ENCODE measurements around the gene APBA2. TPM values are rescaled to one million over a fixed set of nuclear protein-coding genes. Genes with fewer than 3 reads are reported as not detected.
A peak's percentile ranks its signal among the peaks of the same experiment; 100 is the strongest.

Gene APBA2
- total RNA-seq, 1 experiment from 2014 or later, result not detected

DNA sequence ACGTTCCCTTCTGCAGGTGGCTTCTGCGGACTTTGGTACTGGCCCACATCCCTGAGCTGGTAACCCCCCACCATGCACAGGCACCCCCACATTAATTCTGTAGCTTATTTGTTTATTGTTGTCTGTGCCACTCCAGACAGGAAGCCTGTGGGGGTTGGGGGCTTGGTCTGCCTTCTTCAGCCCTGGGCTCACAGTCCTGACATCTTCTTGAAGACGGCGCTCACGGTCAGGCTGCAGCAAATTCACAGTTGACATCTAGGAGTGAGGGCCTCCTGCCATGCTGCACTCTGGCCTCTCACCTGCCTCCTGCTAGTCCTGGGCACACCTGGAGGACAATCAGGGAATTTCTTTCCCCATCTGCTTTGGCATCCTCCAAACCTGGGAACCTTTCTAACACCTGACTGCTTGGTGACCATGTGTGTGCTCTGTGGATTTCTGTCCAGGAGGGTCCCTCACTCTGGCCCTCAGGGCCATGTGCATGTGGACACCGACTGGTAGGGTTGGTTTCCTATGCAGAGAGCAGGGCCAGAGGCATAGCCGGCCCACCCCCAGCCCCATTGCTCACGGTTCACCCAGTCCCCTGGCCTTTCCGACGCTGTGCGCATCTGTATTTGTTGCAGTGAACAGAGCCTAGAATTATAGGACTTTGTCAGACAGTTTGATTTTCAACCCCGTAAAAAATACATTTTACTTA is 68.8 kb downstream of the APBA2 start:
- no peak overlapping the region for H3K4me2 ChIP-seq (ENCODE audit: low read depth, low read length, poor library complexity, severe bottlenecking)
- H3K27ac ChIP-seq (ENCODE audit: low read length), result no peak overlapping the region
- H2AFZ ChIP-seq (ENCODE audit: low read length), result no peak overlapping the region
- no peaks in the 10 kb centered on the region for H3K27me3 ChIP-seq (ENCODE audit: low read length)
- H3K9me2 ChIP-seq (replicated peaks; ENCODE audit: insufficient read depth, low read length), result no peaks in the 10 kb centered on the region
- no peaks in the 10 kb centered on the region for H3K36me3 ChIP-seq (ENCODE audit: insufficient read depth, low read length)
- H3K4me3 ChIP-seq (ENCODE audit: low read length), result no peak overlapping the region
- no peak for DNase-seq
- H3K4me1 ChIP-seq (ENCODE audit: low read length), result peaks cover 3% of the 10 kb centered on the region; the same call in 1 of the 2 replicates
- H3K79me2 ChIP-seq (ENCODE audit: low read length), result no peaks in the 10 kb centered on the region
- H3K9me3 ChIP-seq (ENCODE audit: low read length), result no peaks in the 10 kb centered on the region
- H3K9ac ChIP-seq (ENCODE audit: low read length), result no peak overlapping the region
- no peaks in the 10 kb centered on the region for H4K20me1 ChIP-seq (ENCODE audit: insufficient read depth, low read depth, low read length)

DNA sequence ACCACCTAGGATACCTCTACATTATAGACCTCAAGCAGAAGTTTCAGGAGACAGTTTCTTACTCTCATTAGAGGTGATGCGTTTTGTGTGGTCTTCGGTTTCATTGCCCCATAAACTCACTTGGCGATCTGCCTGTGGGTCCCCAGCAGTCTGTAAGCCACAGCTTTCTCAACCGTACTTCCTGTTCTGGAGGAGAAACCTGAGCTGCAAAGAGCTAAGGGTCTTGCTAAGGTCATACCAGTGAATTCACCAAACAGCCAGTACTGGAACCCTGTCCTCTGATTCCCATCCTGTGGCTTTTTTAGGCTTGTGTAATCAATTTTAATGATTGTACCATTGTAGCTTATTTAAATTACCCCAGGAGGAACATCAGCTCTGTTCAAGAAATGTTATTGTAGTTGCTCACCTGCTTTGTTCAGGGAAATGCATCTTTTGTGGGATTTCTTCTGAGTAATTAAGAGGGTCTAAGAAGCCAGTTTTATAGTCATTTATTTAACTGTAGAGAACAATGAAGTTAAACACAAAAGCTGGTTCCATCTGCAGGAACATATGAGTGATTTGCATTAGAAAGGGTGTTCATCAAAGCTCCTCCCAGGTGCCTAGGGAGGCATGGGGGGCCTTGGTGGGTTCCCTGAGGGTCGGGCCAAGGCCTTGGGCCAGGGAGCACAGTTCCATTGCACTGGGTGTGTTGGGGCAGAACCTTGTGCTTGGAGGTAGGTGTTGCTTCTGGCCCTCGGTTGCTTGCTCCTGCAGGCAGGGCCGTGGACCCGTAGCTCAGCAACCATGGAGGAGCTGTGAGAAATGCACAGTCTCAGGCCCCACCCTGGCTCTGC is 69.6 kb downstream of the APBA2 start:
- Histone ChIP-seq H3K4me2 (ENCODE audit: low read depth, low read length, poor library complexity, severe bottlenecking) (no peak overlapping the region), H3K9me3 (ENCODE audit: low read length) (no peaks in the 10 kb centered on the region), H3K9me2 (replicated peaks; ENCODE audit: insufficient read depth, low read length) (no peaks in the 10 kb centered on the region), H3K27ac (ENCODE audit: low read length) (no peak overlapping the region), H3K36me3 (ENCODE audit: insufficient read depth, low read length) (no peaks in the 10 kb centered on the region), H2AFZ (ENCODE audit: low read length) (no peak overlapping the region), H3K27me3 (ENCODE audit: low read length) (no peaks in the 10 kb centered on the region), H3K79me2 (ENCODE audit: low read length) (no peaks in the 10 kb centered on the region), H3K4me1 (ENCODE audit: low read length) (peaks cover 3% of the 10 kb centered on the region; the same call in 1 of the 2 replicates), H3K9ac (ENCODE audit: low read length) (no peak overlapping the region), H3K4me3 (ENCODE audit: low read length) (no peak overlapping the region), H4K20me1 (ENCODE audit: insufficient read depth, low read depth, low read length) (no peaks in the 10 kb centered on the region)
- peak; percentile 42 for DNase-seq

DNA sequence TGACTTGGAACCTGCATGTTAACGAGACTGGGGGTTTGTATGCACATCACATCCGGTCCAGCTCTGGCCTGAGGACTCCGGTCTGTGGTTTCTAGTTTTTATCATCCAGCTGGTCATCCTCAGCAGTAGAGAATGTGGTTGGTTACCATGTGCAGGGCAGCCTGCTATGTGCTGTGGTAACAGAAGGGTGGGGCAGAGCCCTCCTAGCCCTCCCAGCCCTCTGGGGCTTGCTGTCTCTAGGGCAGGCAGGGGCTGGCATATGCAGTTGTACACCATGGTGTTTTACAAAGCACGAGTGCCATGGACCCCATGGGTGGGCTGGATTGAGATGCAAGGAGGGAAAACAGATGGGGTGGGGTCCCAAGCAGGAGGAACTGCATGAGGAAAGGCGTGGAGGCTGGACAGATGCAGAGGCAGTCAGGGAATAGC is 70.2 kb downstream of the APBA2 start:
- no peaks in the 10 kb centered on the region for H4K20me1 ChIP-seq (ENCODE audit: insufficient read depth, low read depth, low read length)
- H3K27me3 ChIP-seq (ENCODE audit: low read length), result no peaks in the 10 kb centered on the region
- H3K9me2 ChIP-seq (replicated peaks; ENCODE audit: insufficient read depth, low read length), result no peaks in the 10 kb centered on the region
- no peak overlapping the region for H3K27ac ChIP-seq (ENCODE audit: low read length)
- no peak overlapping the region for H3K9ac ChIP-seq (ENCODE audit: low read length)
- no peaks in the 10 kb centered on the region for H3K36me3 ChIP-seq (ENCODE audit: insufficient read depth, low read length)
- H2AFZ ChIP-seq (ENCODE audit: low read length), result no peak overlapping the region
- no peaks in the 10 kb centered on the region for H3K79me2 ChIP-seq (ENCODE audit: low read length)
- peaks cover 3% of the 10 kb centered on the region; the same call in 1 of the 2 replicates for H3K4me1 ChIP-seq (ENCODE audit: low read length)
- no peak overlapping the region for H3K4me2 ChIP-seq (ENCODE audit: low read depth, low read length, poor library complexity, severe bottlenecking)
- no peak for DNase-seq
- H3K9me3 ChIP-seq (ENCODE audit: low read length), result no peaks in the 10 kb centered on the region
- H3K4me3 ChIP-seq (ENCODE audit: low read length), result no peak overlapping the region

DNA sequence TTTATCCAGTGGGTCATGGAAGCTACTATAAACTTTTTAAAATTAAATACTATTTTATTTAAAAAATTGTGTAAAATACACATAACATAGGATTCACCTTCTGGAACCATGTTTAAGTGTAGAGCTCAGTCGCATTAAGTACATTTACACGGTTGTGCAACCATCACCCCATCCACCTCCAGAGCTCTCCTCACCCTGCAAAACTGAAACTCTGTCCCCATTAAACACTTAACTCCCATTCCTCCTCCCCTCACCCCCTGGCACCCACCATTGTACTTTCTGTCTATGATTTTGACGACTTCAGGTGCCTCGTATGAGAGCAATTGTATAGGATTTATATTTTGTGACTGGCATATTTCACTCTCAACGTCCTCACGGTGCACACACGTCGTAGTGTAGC is 70.7 kb downstream of the APBA2 start:
- peaks cover 3% of the 10 kb centered on the region; the same call in 1 of the 2 replicates for H3K4me1 ChIP-seq (ENCODE audit: low read length)
- no peak overlapping the region for H3K9ac ChIP-seq (ENCODE audit: low read length)
- no peaks in the 10 kb centered on the region for H3K79me2 ChIP-seq (ENCODE audit: low read length)
- no peaks in the 10 kb centered on the region for H3K27me3 ChIP-seq (ENCODE audit: low read length)
- no peaks in the 10 kb centered on the region for H4K20me1 ChIP-seq (ENCODE audit: insufficient read depth, low read depth, low read length)
- H3K9me3 ChIP-seq (ENCODE audit: low read length), result no peaks in the 10 kb centered on the region
- H3K4me3 ChIP-seq (ENCODE audit: low read length), result no peak overlapping the region
- H2AFZ ChIP-seq (ENCODE audit: low read length), result no peak overlapping the region
- no peak for DNase-seq
- H3K4me2 ChIP-seq (ENCODE audit: low read depth, low read length, poor library complexity, severe bottlenecking), result no peak overlapping the region
- no peaks in the 10 kb centered on the region for H3K36me3 ChIP-seq (ENCODE audit: insufficient read depth, low read length)
- H3K27ac ChIP-seq (ENCODE audit: low read length), result no peak overlapping the region
- H3K9me2 ChIP-seq (replicated peaks; ENCODE audit: insufficient read depth, low read length), result no peaks in the 10 kb centered on the region

DNA sequence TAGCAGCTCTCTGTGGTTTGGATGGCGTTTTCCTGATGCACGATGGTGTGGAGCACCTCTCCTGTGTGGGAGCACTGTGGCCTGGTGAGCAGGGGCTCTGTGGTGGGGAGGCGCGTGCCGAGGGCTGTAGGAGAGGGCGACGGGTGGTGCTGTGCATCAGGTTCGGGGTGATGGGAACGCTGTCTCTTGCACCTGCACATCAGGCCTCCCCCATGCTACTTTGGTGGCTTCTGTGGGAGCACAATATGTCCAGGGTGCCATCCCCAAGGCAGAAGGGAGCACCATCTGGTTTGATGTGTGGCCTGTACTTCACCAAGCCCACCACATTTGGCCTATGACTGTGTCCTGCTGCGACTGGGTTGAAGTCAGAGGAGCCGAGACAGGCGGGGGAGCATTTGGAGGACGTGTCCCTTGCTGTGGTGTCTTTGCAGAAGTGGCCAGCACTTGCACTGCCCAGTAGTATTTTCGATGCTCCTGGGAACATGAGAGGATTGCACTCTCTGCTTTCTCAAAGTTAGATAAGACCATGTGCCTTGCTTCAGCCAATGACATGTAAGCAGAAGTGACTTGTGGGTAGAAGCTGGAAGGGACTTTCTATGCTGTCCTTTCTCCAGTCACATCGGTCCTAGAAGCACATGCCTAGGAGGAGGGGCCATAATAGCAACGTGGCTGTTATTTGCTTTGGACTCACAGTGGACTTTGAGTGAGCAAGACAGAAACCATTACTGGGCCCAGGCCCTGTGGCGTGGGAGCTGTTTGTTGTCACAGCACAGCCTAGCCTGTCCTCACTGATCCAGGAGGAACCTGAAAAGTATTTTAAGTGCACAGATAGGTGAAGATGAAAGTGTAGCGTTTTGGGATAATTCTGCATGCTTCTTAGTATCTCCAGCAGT is 72.1 kb downstream of the APBA2 start:
- Histone ChIP-seq H3K4me2 (ENCODE audit: low read depth, low read length, poor library complexity, severe bottlenecking) (no peak overlapping the region), H3K27me3 (ENCODE audit: low read length) (no peaks in the 10 kb centered on the region), H3K4me1 (ENCODE audit: low read length) (peaks cover 3% of the 10 kb centered on the region; the same call in 1 of the 2 replicates), H3K9ac (ENCODE audit: low read length) (no peak overlapping the region), H3K36me3 (ENCODE audit: insufficient read depth, low read length) (no peaks in the 10 kb centered on the region), H3K9me2 (replicated peaks; ENCODE audit: insufficient read depth, low read length) (no peaks in the 10 kb centered on the region), H3K79me2 (ENCODE audit: low read length) (no peaks in the 10 kb centered on the region), H2AFZ (ENCODE audit: low read length) (no peak overlapping the region), H3K27ac (ENCODE audit: low read length) (no peak overlapping the region), H3K9me3 (ENCODE audit: low read length) (no peaks in the 10 kb centered on the region), H4K20me1 (ENCODE audit: insufficient read depth, low read depth, low read length) (no peaks in the 10 kb centered on the region), H3K4me3 (ENCODE audit: low read length) (no peak overlapping the region)
- no peak for DNase-seq

DNA sequence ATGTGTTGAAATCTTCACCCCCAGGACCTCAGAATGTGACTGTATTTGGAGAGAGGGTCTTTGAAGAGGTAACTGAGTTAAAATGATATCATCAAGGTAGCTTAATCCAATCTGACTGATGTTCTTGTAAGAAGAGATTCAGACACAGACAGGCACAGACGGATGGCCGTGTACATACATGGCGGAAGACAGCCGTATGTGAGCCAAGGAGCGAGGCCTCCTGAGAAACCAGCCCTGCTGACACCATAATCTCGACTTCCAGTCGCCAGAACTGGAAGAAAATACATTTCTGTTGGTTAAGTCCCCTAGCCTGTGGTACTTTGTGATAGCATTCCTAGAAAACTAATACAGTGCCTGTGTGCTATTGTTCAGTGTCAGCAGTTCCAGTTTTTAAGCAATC is 73.6 kb downstream of the APBA2 start:
- DNase-seq, result no peak

DNA sequence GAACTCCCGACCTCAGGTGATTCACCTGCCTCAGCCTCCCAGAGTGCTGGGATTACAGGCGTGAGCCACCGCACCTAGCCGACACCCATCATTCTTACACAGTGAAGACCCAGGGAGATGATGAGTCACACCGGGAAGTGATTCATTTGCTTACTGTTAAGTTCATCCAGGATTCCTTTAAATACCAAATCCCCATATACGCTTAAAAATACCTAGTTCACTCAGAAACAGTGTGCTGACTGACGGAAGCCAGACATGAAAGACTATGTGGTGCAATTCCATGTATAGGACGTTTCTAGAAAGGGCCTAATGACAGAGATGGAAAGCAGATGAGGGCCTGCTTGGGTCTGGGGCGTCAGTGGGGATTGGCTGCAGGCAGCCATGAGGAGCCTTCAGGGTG is 75.2 kb downstream of the APBA2 start:
- Histone ChIP-seq H3K9ac (ENCODE audit: low read length) (no peak overlapping the region), H4K20me1 (ENCODE audit: insufficient read depth, low read depth, low read length) (no peaks in the 10 kb centered on the region), H3K79me2 (ENCODE audit: low read length) (no peaks in the 10 kb centered on the region), H3K36me3 (ENCODE audit: insufficient read depth, low read length) (no peaks in the 10 kb centered on the region), H3K4me3 (ENCODE audit: low read length) (no peak overlapping the region), H3K4me2 (ENCODE audit: low read depth, low read length, poor library complexity, severe bottlenecking) (no peak overlapping the region), H3K9me2 (replicated peaks; ENCODE audit: insufficient read depth, low read length) (no peaks in the 10 kb centered on the region), H3K4me1 (ENCODE audit: low read length) (no peaks in the 10 kb centered on the region), H3K27me3 (ENCODE audit: low read length) (no peaks in the 10 kb centered on the region), H3K9me3 (ENCODE audit: low read length) (no peaks in the 10 kb centered on the region), H3K27ac (ENCODE audit: low read length) (no peak overlapping the region), H2AFZ (ENCODE audit: low read length) (no peak overlapping the region)
- DNase-seq, result no peak

More for the DNA sequence above, 73.6 kb downstream of the APBA2 start:
- Histone ChIP-seq H3K4me3 (ENCODE audit: low read length) (no peak overlapping the region), H3K4me1 (ENCODE audit: low read length) (peaks cover 3% of the 10 kb centered on the region; the same call in 1 of the 2 replicates), H3K27me3 (ENCODE audit: low read length) (no peaks in the 10 kb centered on the region), H3K4me2 (ENCODE audit: low read depth, low read length, poor library complexity, severe bottlenecking) (no peak overlapping the region), H3K36me3 (ENCODE audit: insufficient read depth, low read length) (no peaks in the 10 kb centered on the region), H3K9me3 (ENCODE audit: low read length) (no peaks in the 10 kb centered on the region), H3K79me2 (ENCODE audit: low read length) (no peaks in the 10 kb centered on the region), H4K20me1 (ENCODE audit: insufficient read depth, low read depth, low read length) (no peaks in the 10 kb centered on the region), H3K27ac (ENCODE audit: low read length) (no peak overlapping the region), H2AFZ (ENCODE audit: low read length) (no peak overlapping the region), H3K9ac (ENCODE audit: low read length) (no peak overlapping the region), H3K9me2 (replicated peaks; ENCODE audit: insufficient read depth, low read length) (no peaks in the 10 kb centered on the region)

DNA sequence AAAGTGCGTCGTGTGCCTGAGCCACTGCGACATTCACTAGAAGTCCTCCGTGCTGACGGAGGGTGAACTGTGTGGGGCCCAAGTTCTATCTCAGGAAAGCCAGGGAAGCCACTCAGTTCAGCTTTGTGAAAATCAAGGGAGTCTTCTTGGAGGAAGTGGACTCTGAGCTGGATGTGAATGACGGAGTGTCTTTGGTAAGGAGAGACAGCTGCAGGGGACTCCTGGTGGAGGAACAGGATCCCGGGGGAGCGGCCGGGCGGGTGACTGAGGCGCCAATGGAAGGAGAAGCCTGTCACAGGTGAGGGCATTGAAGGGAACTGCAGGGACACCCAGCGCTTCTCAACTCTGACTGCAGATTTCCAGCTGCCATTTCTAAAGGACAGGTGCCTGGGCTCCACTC is 75.6 kb downstream of the APBA2 start:
- Histone ChIP-seq H2AFZ (ENCODE audit: low read length) (no peak overlapping the region), H3K4me3 (ENCODE audit: low read length) (no peak overlapping the region), H3K79me2 (ENCODE audit: low read length) (no peaks in the 10 kb centered on the region), H3K9me3 (ENCODE audit: low read length) (no peaks in the 10 kb centered on the region), H4K20me1 (ENCODE audit: insufficient read depth, low read depth, low read length) (no peaks in the 10 kb centered on the region), H3K4me1 (ENCODE audit: low read length) (no peaks in the 10 kb centered on the region), H3K9me2 (replicated peaks; ENCODE audit: insufficient read depth, low read length) (no peaks in the 10 kb centered on the region), H3K27me3 (ENCODE audit: low read length) (no peaks in the 10 kb centered on the region), H3K36me3 (ENCODE audit: insufficient read depth, low read length) (no peaks in the 10 kb centered on the region), H3K4me2 (ENCODE audit: low read depth, low read length, poor library complexity, severe bottlenecking) (no peak overlapping the region), H3K9ac (ENCODE audit: low read length) (no peak overlapping the region), H3K27ac (ENCODE audit: low read length) (no peak overlapping the region)
- DNase-seq, result no peak
